OCI-M2 (cell line): ENCODE results near the gene MRPL16.
"Not testable (repeated sequence)": the region's sequence is repeated elsewhere in the genome, so short reads cannot be mapped to it uniquely, and the experiment has no call there.

Experiments
- DNase-seq: peaks from one replicate; lab custom pipeline; 2025; ENCODE audit not compliant: unreplicated experiment; lab: John Stamatoyannopoulos, UW

Gene MRPL16

DNA sequence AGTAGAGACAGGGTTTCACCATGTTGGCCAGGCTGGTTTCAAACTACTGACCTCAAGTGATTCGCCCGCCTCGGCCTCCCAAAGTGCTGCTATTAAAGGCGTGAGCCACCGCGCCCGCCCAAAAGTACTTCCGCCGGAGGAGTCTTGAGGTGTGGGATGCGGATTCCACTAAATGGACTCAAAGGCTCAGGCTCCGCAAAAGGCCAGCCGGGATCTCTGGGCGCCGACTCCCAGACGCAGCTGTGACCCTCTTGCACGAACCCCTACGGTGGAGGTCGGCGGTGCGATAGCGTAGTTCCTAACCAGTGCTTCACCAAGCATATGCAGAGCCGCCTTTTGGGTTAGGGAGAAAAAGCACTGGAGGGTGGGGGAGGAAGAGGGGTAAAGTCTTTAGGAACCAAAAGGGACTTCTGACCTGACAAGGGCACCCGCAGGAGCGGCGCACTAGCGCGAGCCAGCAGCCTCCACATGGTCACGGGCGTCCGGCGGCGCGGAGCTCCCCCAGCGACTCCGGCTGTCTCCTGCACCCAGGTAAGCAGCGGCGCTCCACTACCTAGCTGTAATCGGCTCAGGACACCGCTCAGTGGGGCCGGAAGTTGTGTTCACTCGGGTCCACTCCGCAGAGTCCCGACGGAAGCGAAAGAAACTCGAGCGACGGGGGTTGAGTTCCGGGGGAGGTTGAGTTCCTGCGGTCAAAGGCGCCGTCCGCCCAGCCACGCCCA, at the start of gene MRPL16:
TSS of gene MRPL16 (minus strand) at position 590 of the 722 bp plus-strand sequence. CDS start at position 470, 120 bp downstream.
- DNase-seq: peak; percentile 64

GRCh38 chr11:59859673-59860072, 49.1 kb upstream of the MRPL16 start:
- no peak for DNase-seq

DNA sequence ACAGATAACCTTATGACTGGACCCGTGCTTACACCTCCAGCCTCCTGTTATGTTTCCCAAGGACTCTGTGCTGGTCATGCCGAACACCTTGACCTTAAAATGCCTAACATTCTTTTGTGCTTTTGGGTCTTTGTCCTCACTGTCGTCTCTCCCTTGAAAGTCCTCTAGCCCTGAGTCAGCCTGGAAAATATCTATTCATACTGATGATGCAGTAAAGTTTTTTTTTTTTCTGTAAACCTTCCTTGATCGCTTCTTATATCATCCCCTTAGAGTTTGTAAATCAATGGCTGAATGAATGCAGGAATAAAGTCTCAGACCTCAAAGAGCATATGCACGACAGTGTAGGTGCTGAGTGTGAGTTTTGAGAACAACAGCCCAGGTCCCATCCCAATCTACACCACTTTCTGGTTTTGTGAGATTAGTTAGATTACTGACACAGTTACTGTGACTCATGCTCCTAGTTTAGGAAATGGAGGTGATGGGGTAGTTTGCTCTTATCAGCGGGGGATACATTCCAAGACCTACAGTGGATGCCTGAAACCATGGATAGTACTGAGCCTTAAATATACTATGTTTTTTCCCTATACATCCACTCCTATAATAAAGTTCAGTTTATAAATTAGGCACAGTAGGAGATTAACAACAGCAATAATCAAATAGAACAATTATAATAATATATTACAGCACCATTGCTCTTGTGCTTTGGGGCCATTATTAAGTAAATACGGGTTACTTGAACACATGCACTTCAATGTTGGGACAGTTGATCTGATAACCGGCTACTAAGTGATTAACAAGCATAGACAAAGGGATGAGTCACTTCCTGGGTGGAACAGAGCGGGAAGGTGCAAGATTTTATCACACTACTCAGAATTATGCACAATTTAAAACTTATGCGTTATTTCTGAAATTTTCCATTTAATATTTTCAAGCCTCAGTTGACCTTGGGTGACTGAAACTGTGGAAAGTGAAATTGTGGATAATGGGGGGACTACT, 47.2 kb upstream of the MRPL16 start:
- no peak for DNase-seq

GRCh38 chr11:59854871-59855270, 44.3 kb upstream of the MRPL16 start:
- DNase-seq: no peak

DNA sequence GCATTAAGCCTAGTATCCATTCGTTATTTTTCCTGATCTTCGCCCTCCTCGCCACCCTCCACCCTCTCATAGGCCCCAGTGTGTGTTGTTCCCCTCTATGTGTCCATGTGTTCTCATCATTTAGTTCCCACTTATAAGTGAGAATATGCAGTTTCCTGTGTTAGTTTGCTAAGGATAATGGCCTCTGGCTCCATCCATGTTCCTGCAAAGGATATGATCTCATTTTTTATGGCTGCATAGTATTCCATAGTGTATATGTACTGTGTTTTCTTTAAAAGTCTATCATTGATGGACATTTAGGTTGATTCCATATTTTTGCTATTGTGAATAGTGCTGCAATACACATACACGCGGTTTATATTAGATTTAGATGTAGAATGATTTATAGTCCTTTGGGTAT, 40.8 kb upstream of the MRPL16 start:
- DNase-seq: not testable (repeated sequence)

GRCh38 chr11:59849551-59849950, 39.0 kb upstream of the MRPL16 start:
- not testable (repeated sequence) for DNase-seq

- DNase-seq: no peak
These were observed 38.6 kb upstream of the MRPL16 start for GRCh38 chr11:59849129-59849528.

- not testable (repeated sequence) for DNase-seq
These were observed 37.9 kb upstream of the MRPL16 start for GRCh38 chr11:59848439-59848838.

- DNase-seq: no peak
These were observed 37.0 kb upstream of the MRPL16 start for GRCh38 chr11:59847626-59848025.

- no peak for DNase-seq
These were observed 36.0 kb upstream of the MRPL16 start for GRCh38 chr11:59846556-59846955.

GRCh38 chr11:59845399-59845798, 34.8 kb upstream of the MRPL16 start, which contains the start of gene CBLIF:
CBLIF (minus strand) TSS chr11:59845499; CDS start chr11:59845453, 46 bp downstream.
- no peak for DNase-seq

DNA sequence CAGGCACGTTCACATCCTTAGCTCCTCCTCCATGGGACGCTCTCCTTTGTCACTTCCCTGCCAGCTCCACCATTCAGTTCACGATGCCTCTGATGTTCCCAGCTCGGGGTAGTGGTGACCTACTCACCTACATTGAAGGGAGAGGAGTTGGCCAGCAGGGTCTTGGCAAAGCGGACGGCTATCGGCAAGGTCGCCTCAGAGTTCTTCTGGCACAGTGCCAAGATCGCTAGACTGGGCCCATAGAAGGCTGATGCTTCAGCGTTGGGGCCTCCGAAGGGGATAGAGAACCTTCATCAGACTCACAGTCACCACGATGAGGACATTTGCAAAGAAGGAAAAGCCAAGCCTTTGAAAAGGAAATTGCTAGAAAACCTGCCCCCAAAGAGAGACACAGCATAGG, 31.7 kb upstream of the MRPL16 start:
- DNase-seq: no peak

- DNase-seq: no peak
These were observed 30.9 kb upstream of the MRPL16 start for GRCh38 chr11:59841514-59841913.

DNA sequence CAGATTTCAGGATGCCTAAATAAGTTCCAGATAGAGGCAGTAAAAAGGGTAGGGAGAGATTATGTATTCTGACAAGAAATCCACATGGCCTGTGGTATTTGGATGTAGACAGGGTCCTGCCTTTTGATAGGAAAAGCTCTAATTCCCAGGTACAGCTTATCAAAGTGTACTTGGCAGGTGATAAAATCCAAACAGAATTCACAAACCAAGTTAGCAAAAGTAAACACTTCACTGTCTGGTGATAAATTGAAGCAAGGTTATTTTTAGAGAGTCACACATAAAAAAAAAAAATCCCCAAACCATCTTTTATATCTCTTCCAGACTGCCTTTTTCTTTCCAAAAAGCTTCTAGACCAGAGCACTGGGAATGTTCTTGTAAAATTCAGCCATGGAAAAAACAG, 29.0 kb upstream of the MRPL16 start:
- DNase-seq: no peak

- DNase-seq: no peak
These were observed 23.0 kb upstream of the MRPL16 start for GRCh38 chr11:59833602-59834001.

DNA sequence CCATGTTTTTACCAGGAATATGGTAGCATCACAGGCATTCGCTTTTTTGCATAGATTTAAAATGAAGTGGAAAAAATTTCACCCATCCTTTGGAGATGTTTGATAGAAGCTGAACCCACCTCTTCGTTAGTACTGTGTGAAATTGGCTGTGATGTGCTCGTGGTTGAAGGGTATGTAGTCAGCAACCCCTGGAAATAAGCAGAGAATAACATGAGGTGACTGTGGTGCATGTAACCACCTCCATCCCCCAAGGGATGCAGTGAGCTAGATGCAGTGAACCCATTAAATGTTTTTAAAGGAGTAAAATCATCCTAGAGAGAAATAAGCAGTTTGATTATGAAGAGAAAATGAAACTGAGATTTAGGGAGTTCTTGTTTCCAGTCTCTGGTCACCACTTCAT, 18.8 kb upstream of the MRPL16 start:
- no peak for DNase-seq

DNA sequence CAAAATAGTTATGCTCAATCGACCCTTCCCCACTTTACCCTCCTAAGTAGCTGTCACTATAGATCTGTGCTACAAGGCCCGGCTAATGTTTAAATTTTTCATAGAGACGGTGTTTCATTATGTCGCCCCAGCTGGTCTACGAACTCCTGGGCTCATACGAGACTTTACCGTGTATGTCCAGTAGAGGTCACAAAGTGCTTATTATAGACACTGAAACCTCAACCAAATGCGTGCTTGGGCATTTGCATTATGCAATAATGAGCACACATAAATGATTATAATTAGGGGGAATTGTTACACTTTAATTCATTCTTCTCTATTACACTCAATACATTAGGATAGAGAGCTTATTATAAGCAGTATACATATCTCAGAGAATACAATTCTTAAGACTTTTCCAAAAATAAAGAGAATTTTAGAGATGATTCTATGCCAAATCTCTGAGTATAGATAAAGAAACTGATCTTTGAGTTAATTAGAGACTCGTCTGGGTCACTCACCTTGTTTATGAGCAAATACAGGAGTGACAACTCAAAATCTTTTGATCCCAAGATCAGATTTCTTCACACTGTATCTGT, 12.5 kb upstream of the MRPL16 start:
- no peak for DNase-seq

GRCh38 chr11:59818572-59818971, 8.0 kb upstream of the MRPL16 start:
- no peak for DNase-seq

DNA sequence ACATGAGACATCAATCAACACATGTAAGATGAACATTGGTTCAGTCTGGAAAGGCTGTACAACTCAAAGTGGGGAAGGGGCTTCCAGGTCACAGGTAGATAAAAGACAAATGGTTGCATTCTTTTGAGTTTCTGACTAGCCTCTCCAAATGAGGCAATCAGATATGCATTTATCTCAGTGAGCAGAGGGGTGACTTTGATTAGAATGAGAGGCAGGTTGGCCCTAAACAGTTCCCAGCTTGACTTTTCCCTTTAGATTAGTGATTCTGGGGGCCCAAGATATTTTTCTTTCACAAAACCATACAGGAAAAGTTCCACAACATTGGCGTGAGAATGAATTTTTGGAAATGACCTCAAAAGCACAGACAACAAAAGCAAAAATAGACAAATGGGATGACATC, 5.9 kb upstream of the MRPL16 start:
- DNase-seq: not testable (repeated sequence)

- DNase-seq: no peak
These were observed 5.2 kb upstream of the MRPL16 start for GRCh38 chr11:59815754-59816153.

- DNase-seq: no peak
These were observed 3.4 kb upstream of the MRPL16 start for GRCh38 chr11:59814021-59814420.
